Glutamatergic neuron (in vitro differentiated cells): ENCODE results near the gene MRTFA. TPM values are rescaled to one million over a fixed set of nuclear protein-coding genes. Genes with fewer than 3 reads are reported as not detected.

Experiments used
- DNase-seq: peaks from one replicate; pipeline ENCODE4 v3.0.0; 2022
- H3K27ac Mint-ChIP-seq: one replicate; pipeline ENCODE4 v1.8.0; 2020; ENCODE audit warnings: mild to moderate bottlenecking, mixed read lengths, inconsistent platforms; ENCODE audit not compliant: unreplicated experiment
- H3K27me3 Mint-ChIP-seq: one replicate; pipeline ENCODE4 v1.8.0; 2020; ENCODE audit warnings: mild to moderate bottlenecking, moderate library complexity, mixed read lengths, inconsistent platforms; ENCODE audit not compliant: unreplicated experiment
- H3K36me3 Mint-ChIP-seq: one replicate; pipeline ENCODE4 v1.8.0; 2020; ENCODE audit warnings: mild to moderate bottlenecking, mixed read lengths, inconsistent platforms; ENCODE audit not compliant: unreplicated experiment
- H3K4me1 Mint-ChIP-seq: one replicate; pipeline ENCODE4 v1.8.0; 2020; ENCODE audit warnings: mild to moderate bottlenecking, low read depth, mixed read lengths, inconsistent platforms; ENCODE audit not compliant: unreplicated experiment
- H3K4me3 Mint-ChIP-seq: one replicate; pipeline ENCODE4 v1.8.0; 2020; ENCODE audit warnings: mild to moderate bottlenecking, mixed read lengths, inconsistent platforms; ENCODE audit not compliant: unreplicated experiment
- H3K9me3 Mint-ChIP-seq: one replicate; pipeline ENCODE4 v1.8.0; 2020; ENCODE audit warnings: mild to moderate bottlenecking, moderate library complexity, mixed read lengths, inconsistent platforms; ENCODE audit not compliant: unreplicated experiment
- CTCF ChIP-seq: fragments of 200-600 bp; sonication (generic); IDR thresholded peaks from one replicate; pipeline ENCODE4 v1.5.0; 2021; ENCODE audit not compliant: partially characterized antibody, unreplicated experiment
- total RNA-seq: library from RNA; stranded (reverse); fragmentation: NEBNext Ultra II Directional; extraction: Animal tissue kit (Norgen Biotek cat#: 25700); gene quantifications from one replicate; pipeline ENCODE4 v1.2.1, GENCODE V29; 2021; ENCODE audit not compliant: unreplicated experiment

Gene MRTFA
- total RNA-seq, 1 donor from 2014 or later = 91.7 TPM

GRCh38 chr22:40478338-40479125, 158.0 kb downstream of the MRTFA start:
- H3K27ac Mint-ChIP-seq = peak overlapping the region; percentile 4
- TF ChIP-seq CTCF = no peak
- H3K4me3 Mint-ChIP-seq = no peak overlapping the region
- peaks cover 8% of the 10 kb centered on the region for H3K4me1 Mint-ChIP-seq
- H3K36me3 Mint-ChIP-seq = no peaks in the 10 kb centered on the region
- DNase-seq = no peak
- no peaks in the 10 kb centered on the region for H3K27me3 Mint-ChIP-seq
- peaks cover 2% of the 10 kb centered on the region for H3K9me3 Mint-ChIP-seq

GRCh38 chr22:40477683-40478337, 158.7 kb downstream of the MRTFA start:
- H3K36me3 Mint-ChIP-seq = no peaks in the 10 kb centered on the region

GRCh38 chr22:40476341-40476740, 160.2 kb downstream of the MRTFA start:
- Mint-ChIP-seq H3K9me3 (peaks cover 2% of the 10 kb centered on the region), H3K4me3 (no peak overlapping the region), H3K27me3 (no peaks in the 10 kb centered on the region), H3K36me3 (no peaks in the 10 kb centered on the region), H3K27ac (no peak overlapping the region), H3K4me1 (peaks cover 8% of the 10 kb centered on the region)
- DNase-seq = no peak
- no peak for TF ChIP-seq CTCF

More at GRCh38 chr22:40477683-40478337, 158.7 kb downstream of the MRTFA start:
- Mint-ChIP-seq H3K27ac (no peak overlapping the region), H3K9me3 (peaks cover 2% of the 10 kb centered on the region), H3K4me1 (peaks cover 8% of the 10 kb centered on the region), H3K27me3 (no peaks in the 10 kb centered on the region), H3K4me3 (no peak overlapping the region)
- DNase-seq = no peak
- no peak for TF ChIP-seq CTCF

GRCh38 chr22:40473703-40474102, 162.8 kb downstream of the MRTFA start:
- Mint-ChIP-seq H3K27ac (no peak overlapping the region), H3K4me3 (no peak overlapping the region), H3K36me3 (no peaks in the 10 kb centered on the region), H3K4me1 (peaks cover 12% of the 10 kb centered on the region), H3K27me3 (peaks cover 1% of the 10 kb centered on the region), H3K9me3 (peaks cover 2% of the 10 kb centered on the region)
- DNase-seq = no peak
- TF ChIP-seq CTCF = no peak

- H3K27me3 Mint-ChIP-seq = peaks cover 1% of the 10 kb centered on the region
- no peak for DNase-seq
- no peak for TF ChIP-seq CTCF
- H3K27ac Mint-ChIP-seq = no peak overlapping the region
- no peaks in the 10 kb centered on the region for H3K9me3 Mint-ChIP-seq
- H3K4me1 Mint-ChIP-seq = peaks cover 13% of the 10 kb centered on the region
- H3K36me3 Mint-ChIP-seq = no peaks in the 10 kb centered on the region
- no peak overlapping the region for H3K4me3 Mint-ChIP-seq
These were observed 163.9 kb downstream of the MRTFA start for GRCh38 chr22:40472579-40472978.
